GM21529 (cell line): Measurements from ENCODE around the gene PCDH7.

ENCODE experiments used
- ATAC-seq: cut with Tn5 transposase; IDR thresholded peaks from one replicate; pipeline ENCODE4 v1.9.1; 2021; ENCODE audit not compliant: unreplicated experiment

Gene PCDH7

DNA sequence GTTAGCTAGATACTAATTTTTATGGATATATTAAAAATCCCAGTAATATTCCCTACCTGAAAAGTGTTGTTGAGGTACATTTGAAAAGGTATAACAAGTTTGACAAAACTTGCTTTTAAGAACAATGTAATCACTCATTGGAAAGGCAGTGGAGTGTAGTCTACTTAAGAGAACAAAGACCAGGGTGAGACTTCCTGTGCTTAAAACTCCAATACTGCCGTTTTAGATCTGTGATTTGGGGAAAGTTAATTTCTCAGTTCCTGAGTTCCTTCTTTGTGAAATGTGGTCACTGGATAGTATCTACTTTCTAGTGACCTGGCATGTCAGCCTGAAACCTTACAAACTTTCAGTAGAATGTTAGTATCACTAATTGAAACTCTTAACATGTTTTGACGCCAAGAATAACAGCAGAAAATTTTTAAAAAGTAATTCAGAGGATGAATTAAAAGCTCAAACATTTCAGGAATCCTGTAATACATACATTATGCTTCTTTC is 56.8 kb downstream of the PCDH7 start:
- ATAC-seq, result no peak
